H9 (cell line): ENCODE results near the gene MPPE1. TPM values are rescaled to one million over a fixed set of nuclear protein-coding genes. Genes with fewer than 3 reads are reported as not detected.

ENCODE experiments used
- DNase-seq: peaks from one replicate; pipeline ENCODE4 v3.0.0-alpha.2; 2017
- H2AFZ ChIP-seq: one replicate; pipeline ENCODE4 v1.6.1; 2013; ENCODE audit warnings: mild to moderate bottlenecking, low read length, control low read depth, moderate library complexity
- H2AK5ac ChIP-seq: 2 replicates; pipeline ENCODE4 v1.6.1; 2013; ENCODE audit warnings: low read length, control low read depth, mixed read lengths; ENCODE audit not compliant: insufficient read length
- H2BK120ac ChIP-seq: one replicate; pipeline ENCODE4 v1.6.1; 2013; ENCODE audit warnings: low read depth, mild to moderate bottlenecking, low read length, control low read depth, inconsistent platforms; ENCODE audit not compliant: poor library complexity, severe bottlenecking
- H2BK12ac ChIP-seq: 2 replicates; pipeline ENCODE4 v1.6.1; 2013; ENCODE audit warnings: low read length, control low read depth, mixed read lengths, low read depth; ENCODE audit not compliant: insufficient read length
- H2BK15ac ChIP-seq: 2 replicates; pipeline ENCODE4 v1.6.1; 2013; ENCODE audit warnings: low read depth, low read length, control low read depth
- H2BK20ac ChIP-seq: one replicate; pipeline ENCODE4 v1.6.1; 2013; ENCODE audit warnings: low read depth, mild to moderate bottlenecking, low read length, control low read depth, inconsistent platforms; ENCODE audit not compliant: poor library complexity, severe bottlenecking
- H2BK5ac ChIP-seq: 2 replicates; pipeline ENCODE4 v1.6.1; 2013; ENCODE audit warnings: low read length, control low read depth, mixed read lengths; ENCODE audit not compliant: insufficient read length
- H3K14ac ChIP-seq: 2 replicates; pipeline ENCODE4 v1.6.1; 2013; ENCODE audit warnings: low read length, control low read depth; ENCODE audit not compliant: insufficient read depth
- H3K18ac ChIP-seq: 2 replicates; pipeline ENCODE4 v1.6.1; 2013; ENCODE audit warnings: low read depth, mild to moderate bottlenecking, mixed read lengths, low read length, control low read depth; ENCODE audit not compliant: insufficient read length
- H3K23ac ChIP-seq: 2 replicates; pipeline ENCODE4 v1.6.1; 2013; ENCODE audit warnings: low read length, control low read depth, mixed read lengths, low read depth; ENCODE audit not compliant: insufficient read length
- H3K23me2 ChIP-seq: 2 replicates; pipeline ENCODE4 v1.6.1; 2013; ENCODE audit warnings: low read depth, mild to moderate bottlenecking, mixed read lengths, low read length, control low read depth; ENCODE audit not compliant: insufficient read length, poor library complexity, severe bottlenecking
- H3K27ac ChIP-seq: 2 replicates; pipeline ENCODE4 v1.5.1; 2013; ENCODE audit warnings: low read length, control low read depth, mixed read lengths, low read depth; ENCODE audit not compliant: insufficient read length
- H3K27me3 ChIP-seq: 2 replicates; pipeline ENCODE4 v1.6.1; 2013; ENCODE audit warnings: low read length, control low read depth, inconsistent platforms; ENCODE audit not compliant: insufficient read depth
- H3K4ac ChIP-seq: 2 replicates; pipeline ENCODE4 v1.6.1; 2013; ENCODE audit warnings: low read depth, mild to moderate bottlenecking, control low read depth, inconsistent platforms, low read length, moderate library complexity
- H3K4me1 ChIP-seq: 2 replicates; pipeline ENCODE4 v1.6.1; 2013; ENCODE audit warnings: low read length, control low read depth, inconsistent platforms; ENCODE audit not compliant: insufficient read depth
- H3K4me2 ChIP-seq: 2 replicates; pipeline ENCODE4 v1.6.1; 2013; ENCODE audit warnings: low read length, control low read depth, mixed read lengths; ENCODE audit not compliant: insufficient read length, insufficient read depth
- H3K56ac ChIP-seq: 2 replicates; pipeline ENCODE4 v1.6.1; 2013; ENCODE audit warnings: low read depth, mild to moderate bottlenecking, mixed read lengths, low read length, control low read depth; ENCODE audit not compliant: insufficient read length
- H3K79me1 ChIP-seq: 2 replicates; pipeline ENCODE4 v1.6.1; 2013; ENCODE audit warnings: low read depth, mild to moderate bottlenecking, moderate library complexity, low read length, control low read depth, inconsistent platforms; ENCODE audit not compliant: insufficient read depth, poor library complexity, severe bottlenecking
- H3K79me2 ChIP-seq: 2 replicates; pipeline ENCODE4 v1.6.1; 2013; ENCODE audit warnings: low read length, control low read depth, inconsistent platforms; ENCODE audit not compliant: insufficient read depth
- H3K9ac ChIP-seq: 2 replicates; pipeline ENCODE4 v1.6.1; 2013; ENCODE audit warnings: low read length, control low read depth, mixed read lengths; ENCODE audit not compliant: insufficient read length; ENCODE audit errors: extremely low read depth
- H3K9me3 ChIP-seq: one replicate; pipeline ENCODE4 v1.6.1; 2013; ENCODE audit warnings: low read depth, low read length, inconsistent platforms; ENCODE audit not compliant: control insufficient read depth
- H3T11ph ChIP-seq: one replicate; pipeline ENCODE4 v1.6.1; 2013; ENCODE audit warnings: mild to moderate bottlenecking, low read length, control low read depth, inconsistent platforms
- H4K20me1 ChIP-seq: one replicate; pipeline ENCODE4 v1.6.1; 2013; ENCODE audit not compliant: control insufficient read depth, insufficient read length, insufficient read depth
- H4K5ac ChIP-seq: 2 replicates; pipeline ENCODE4 v1.6.1; 2013; ENCODE audit warnings: low read depth, mild to moderate bottlenecking, mixed read lengths, low read length, control low read depth; ENCODE audit not compliant: insufficient read length
- H4K8ac ChIP-seq: replicated peaks from 2 replicates; pipeline ENCODE4 v1.6.1; 2013; ENCODE audit warnings: low read length, control low read depth, mixed read lengths, low read depth; ENCODE audit not compliant: insufficient read length
- H4K91ac ChIP-seq: 2 replicates; pipeline ENCODE4 v1.6.1; 2013; ENCODE audit warnings: low read depth, mild to moderate bottlenecking, moderate library complexity, mixed read lengths, low read length, control low read depth; ENCODE audit not compliant: insufficient read length
- H3K27ac Mint-ChIP-seq, 3 experiments: 2 replicates in 2 of 3; 3 replicates in 1 of 3; pipeline ENCODE4 v1.8.0; 2020 to 2021; ENCODE audit warnings: mixed read lengths in 3 of 3, mild to moderate bottlenecking in 1 of 3, moderate library complexity in 1 of 3
- H3K27me3 Mint-ChIP-seq: 2 replicates; pipeline ENCODE4 v1.8.0; 2021; ENCODE audit warnings: low read depth, mild to moderate bottlenecking, moderate library complexity, mixed read lengths
- H3K36me3 Mint-ChIP-seq, 3 experiments: 2 replicates in 2 of 3; 3 replicates in 1 of 3; pipeline ENCODE4 v1.8.0; 2020 to 2021; ENCODE audit warnings: low read depth in 3 of 3, mixed read lengths in 3 of 3; ENCODE audit not compliant: insufficient read depth in 1 of 3
- H3K4me1 Mint-ChIP-seq, 2 experiments: 2 replicates each; pipeline ENCODE4 v1.8.0; 2020; ENCODE audit warnings: mixed read lengths in 2 of 2
- H3K4me3 Mint-ChIP-seq, 2 experiments: 2 replicates in 1 of 2; 3 replicates in 1 of 2; pipeline ENCODE4 v1.8.0; 2020 to 2021; ENCODE audit warnings: mild to moderate bottlenecking in 2 of 2, mixed read lengths in 2 of 2, moderate library complexity in 1 of 2
- H3K9me3 Mint-ChIP-seq, 2 experiments: 2 replicates in 1 of 2; 3 replicates in 1 of 2; pipeline ENCODE4 v1.8.0; 2020; ENCODE audit warnings: mild to moderate bottlenecking in 2 of 2, mixed read lengths in 2 of 2, moderate library complexity in 1 of 2
- CTCF ChIP-seq: fragments of 200-600 bp; sonication (generic); conservative IDR thresholded peaks from 3 replicates; pipeline ENCODE4 v1.8.0; 2021; ENCODE audit warnings: antibody characterized with exemption, mild to moderate bottlenecking
- WGBS: extraction: QIAGEN DNeasy Blood & Tissue Kit; methylation state at CpG from one replicate; pipeline ENCODE4 v1.1.7; 2013; ENCODE audit warnings: missing lambda C conversion rate, low lambda C conversion rate, mixed read lengths; ENCODE audit not compliant: insufficient read length; ENCODE audit errors: extremely low coverage; 5-methylcytosine and 5-hydroxymethylcytosine counted together
- total RNA-seq: library from RNA; stranded (reverse); gene quantifications from 2 replicates; pipeline ENCODE4 v1.2.1, GENCODE V29; 2021

Gene MPPE1
- total RNA-seq, 1 experiment from 2014 or later, result 13.2 TPM

GRCh38 chr18:11944252-11944651 is 36.1 kb upstream of the MPPE1 start:
- H3K56ac ChIP-seq, result no peak overlapping the region

More at GRCh38 chr18:11944252-11944651, 36.1 kb upstream of the MPPE1 start:
- Histone ChIP-seq H3K14ac (no peak overlapping the region), H3K27me3 (no peaks in the 10 kb centered on the region), H2AK5ac (no peak overlapping the region), H2BK12ac (no peak overlapping the region), H4K8ac (no peak overlapping the region), H2BK5ac (no peak overlapping the region), H4K5ac (no peak overlapping the region), H3K79me1 (no peaks in the 10 kb centered on the region), H4K20me1 (no peaks in the 10 kb centered on the region), H3K79me2 (no peaks in the 10 kb centered on the region), H3K4me2 (no peak overlapping the region), H3K9ac (no peak overlapping the region), H2BK20ac (no peak overlapping the region), H3K23ac (no peak overlapping the region), H3K4me1 (peaks cover 2% of the 10 kb centered on the region; the same call in 1 of the 2 replicates), H3K18ac (no peak overlapping the region), H4K91ac (no peak overlapping the region), H3K23me2 (peaks cover 3% of the 10 kb centered on the region), H2BK120ac (no peak overlapping the region), H2AFZ (no peak overlapping the region), H3K4ac (no peak overlapping the region), H3K9me3 (no peaks in the 10 kb centered on the region), H2BK15ac (no peak overlapping the region), H3K27ac (no peak overlapping the region), H3T11ph (no peak overlapping the region)
- Mint-ChIP-seq H3K27me3 (peaks cover 4% of the 10 kb centered on the region; the same call in 1 of the 2 replicates), H3K9me3 (no peaks in the 10 kb centered on the region), H3K4me1 (peaks cover 16 to 17% of the 10 kb centered on the region in 2 experiments), H3K4me3 (no peak overlapping the region), H3K36me3 (no peaks in the 10 kb centered on the region; a peak in 1 of 7 replicates), H3K27ac (no peak overlapping the region)
- TF ChIP-seq CTCF, result no peak
- no peak for DNase-seq
- WGBS, result no CpG with 5 or more reads among the region's 4 CpGs
